Fibroblast of lung (primary cell): Measurements from ENCODE around the gene LRCH3.

ENCODE experiments used
- CTCF ChIP-seq, 2 donors: IDR thresholded peaks in 1 of 2; conservative IDR thresholded peaks in 1 of 2; 1 replicate in 1 of 2; 2 replicates in 1 of 2; pipeline ENCODE4 v1.5.1; 2011 to 2012; ENCODE audit warnings: low read length in 2 of 2, control low read depth in 1 of 2, inconsistent platforms in 1 of 2, low read depth in 1 of 2, mild to moderate bottlenecking in 1 of 2
- EZH2 ChIP-seq: IDR thresholded peaks from 2 replicates; pipeline ENCODE4 v1.5.1; 2012; ENCODE audit warnings: low read length, control low read depth, mild to moderate bottlenecking; ENCODE audit errors: missing control alignments

GRCh38 chr3:197883541-197883940 is 92.5 kb downstream of the LRCH3 start:
- TF ChIP-seq CTCF (conservative IDR thresholded peaks at IDR 0.05 in 1 of 2, IDR thresholded peaks at IDR 0.05 in 1 of 2; ENCODE audit: low read depth in 1 of 2, low read length in 2 of 2), result no peak
- TF ChIP-seq EZH2, result no peak
